ENCODE results near the gene CHTF18.

DNA sequence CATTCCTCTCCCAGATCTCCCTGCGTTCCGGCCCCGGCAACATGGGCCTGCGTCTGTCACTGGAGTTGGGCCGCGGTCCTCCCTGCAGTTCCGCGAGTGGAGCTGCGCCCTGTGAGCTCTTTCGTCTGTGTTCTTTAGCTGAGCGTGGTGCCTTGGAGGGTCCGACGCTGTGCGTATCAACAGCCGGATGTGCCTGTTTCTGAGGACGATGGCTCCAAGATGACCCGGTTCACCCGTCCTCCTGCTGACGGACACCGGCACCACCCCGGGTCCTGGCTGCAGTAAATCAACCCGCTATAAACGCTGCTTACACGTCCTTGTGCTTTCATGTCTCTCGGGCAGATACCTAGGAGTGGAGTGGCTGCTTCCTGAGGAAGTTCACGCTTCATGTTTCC lies 56.9 kb downstream of the CHTF18 start:
- TF ChIP-seq SMC3 (IDR thresholded peaks at IDR 0.05; ENCODE audit: borderline replicate concordance, low read length) (no peak), NFIC (IDR thresholded peaks at IDR 0.05; ENCODE audit: low read depth, low read length) (no peak), SIN3A (IDR thresholded peaks at IDR 0.05; ENCODE audit: low read depth, low read length) (no peak), SRF (IDR thresholded peaks at IDR 0.05; ENCODE audit: low read depth in 2 of 2, low read length in 2 of 2) (no peak), NRF1 (conservative IDR thresholded peaks at IDR 0.05; ENCODE audit: low read depth, low read length) (no peak), POLR2A (IDR thresholded peaks at IDR 0.05; ENCODE audit: low read depth, low read length) (no peak), CTCF (IDR thresholded peaks at IDR 0.05 in 2 of 3, conservative IDR thresholded peaks at IDR 0.05 in 1 of 3; ENCODE audit: control insufficient read depth in 2 of 3, extremely low read depth in 1 of 3, insufficient read depth in 1 of 3, low read depth in 3 of 3, low read length in 3 of 3) (no peak), HDAC2 (IDR thresholded peaks at IDR 0.05) (no peak), RFX5 (IDR thresholded peaks at IDR 0.05; ENCODE audit: low read depth, low read length) (no peak), RCOR1 (conservative IDR thresholded peaks at IDR 0.05; ENCODE audit: low read depth, low read length) (no peak), ZNF274 (IDR thresholded peaks at IDR 0.05; ENCODE audit: insufficient read depth, insufficient read length) (no peak)
- TF ChIP-seq, protein P1, sequence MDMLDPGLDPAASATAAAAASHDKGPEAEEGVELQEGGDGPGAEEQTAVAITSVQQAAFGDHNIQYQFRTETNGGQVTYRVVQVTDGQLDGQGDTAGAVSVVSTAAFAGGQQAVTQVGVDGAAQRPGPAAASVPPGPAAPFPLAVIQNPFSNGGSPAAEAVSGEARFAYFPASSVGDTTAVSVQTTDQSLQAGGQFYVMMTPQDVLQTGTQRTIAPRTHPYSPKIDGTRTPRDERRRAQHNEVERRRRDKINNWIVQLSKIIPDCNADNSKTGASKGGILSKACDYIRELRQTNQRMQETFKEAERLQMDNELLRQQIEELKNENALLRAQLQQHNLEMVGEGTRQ (IDR thresholded peaks at IDR 0.05; ENCODE audit: borderline replicate concordance, low read depth, low read length): no peak

Data from GM12878 (cell line).